Panc1 (cell line): ENCODE results near the gene GRIP1.

Experiments used
- CTCF ChIP-seq: fragments of 450-650 bp; IDR thresholded peaks from 2 replicates; pipeline ENCODE4 v1.5.1; 2017; ENCODE audit warnings: mild to moderate bottlenecking
- TCF7L2 ChIP-seq: IDR thresholded peaks from 2 replicates; pipeline ENCODE4 v1.6.1; 2011; ENCODE audit warnings: mild to moderate bottlenecking, low read depth, low read length, inconsistent platforms

DNA sequence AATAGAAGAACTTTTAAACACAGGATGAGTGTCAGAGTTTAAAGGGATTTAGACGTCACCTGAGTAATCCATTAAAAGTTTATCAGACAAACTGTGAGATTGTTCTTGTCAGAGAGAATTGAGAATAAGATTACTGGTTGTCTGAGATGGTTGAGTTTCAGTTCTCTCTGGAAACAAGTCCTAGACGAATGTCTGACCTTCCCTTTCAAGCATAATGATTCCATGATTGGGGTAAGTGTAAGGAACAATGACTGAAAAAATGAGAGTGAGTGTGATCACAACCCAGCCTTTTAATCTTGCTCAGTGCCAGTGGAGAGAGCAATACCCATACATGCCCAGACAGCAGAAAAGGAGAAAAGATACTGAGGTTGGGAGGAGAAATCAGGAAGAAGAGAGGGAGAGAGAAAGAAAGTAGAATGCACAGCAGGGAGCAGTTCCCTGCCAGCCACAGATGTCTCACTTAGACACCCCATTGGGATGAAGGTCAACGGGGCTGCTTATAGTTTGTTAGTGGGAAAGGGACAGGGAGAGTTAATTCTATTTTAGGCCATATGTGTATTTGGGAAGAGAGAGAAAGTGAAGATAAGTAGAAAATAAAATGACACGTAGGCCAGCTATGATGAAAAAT, 4.3 kb downstream of the GRIP1 start:
- TF ChIP-seq CTCF (no peak), TCF7L2 (no peak)
